Esophagus muscularis mucosa (tissue), 3 donors: ENCODE results near the gene PRKACG.

Experiments used
- EP300 ChIP-seq: sonication (generic); formaldehyde crosslinking; IDR thresholded peaks from one replicate; pipeline ENCODE4 v1.6.1; 2017; ENCODE audit warnings: antibody characterized with exemption
- TF ChIP-seq, protein P1 (sequence below), 3 experiments: fragments of 200-600 bp in 2 of 3; fragments of 450-650 bp in 1 of 3; sonication (generic) in 2 of 3; IDR thresholded peaks; one replicate each; pipeline ENCODE4 v1.5.1; 2017 to 2019; ENCODE audit warnings: antibody characterized with exemption in 3 of 3, mild to moderate bottlenecking in 2 of 3, moderate library complexity in 1 of 3

DNA sequence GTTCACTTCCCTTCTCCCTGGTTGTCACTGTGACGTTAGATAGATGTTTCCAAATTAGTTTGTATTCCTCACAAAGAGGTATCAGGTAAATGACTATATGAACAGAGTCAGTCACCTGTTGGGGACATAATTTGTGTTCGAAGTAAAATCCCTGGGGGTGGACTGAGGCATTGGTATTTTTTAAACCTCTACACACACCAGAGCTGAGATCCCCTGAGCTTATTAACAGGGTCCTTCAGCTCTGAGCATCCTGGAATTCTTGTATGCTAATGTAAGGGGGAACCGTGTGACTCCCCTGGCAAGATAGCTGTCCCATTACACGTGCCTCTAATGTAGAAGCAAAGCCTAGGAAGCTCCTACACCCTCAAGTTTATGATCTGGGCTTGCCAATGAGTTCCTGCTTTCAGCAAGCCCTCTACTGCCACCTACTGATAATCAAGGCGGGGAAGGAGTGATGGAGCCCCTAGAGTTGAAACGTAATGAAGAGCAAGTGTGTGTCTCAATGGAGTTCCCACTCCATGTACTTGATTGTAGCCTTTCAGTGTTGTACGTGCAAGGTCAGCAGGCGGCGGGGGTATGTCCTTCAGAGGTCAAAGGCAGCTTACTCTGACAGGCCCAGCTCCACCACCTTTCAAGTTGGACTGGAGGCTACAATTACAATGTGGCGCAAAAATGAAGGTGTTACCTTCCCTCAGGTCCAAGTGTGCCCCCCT lies 14.4 kb downstream of the PRKACG start:
- TF ChIP-seq, protein P1, sequence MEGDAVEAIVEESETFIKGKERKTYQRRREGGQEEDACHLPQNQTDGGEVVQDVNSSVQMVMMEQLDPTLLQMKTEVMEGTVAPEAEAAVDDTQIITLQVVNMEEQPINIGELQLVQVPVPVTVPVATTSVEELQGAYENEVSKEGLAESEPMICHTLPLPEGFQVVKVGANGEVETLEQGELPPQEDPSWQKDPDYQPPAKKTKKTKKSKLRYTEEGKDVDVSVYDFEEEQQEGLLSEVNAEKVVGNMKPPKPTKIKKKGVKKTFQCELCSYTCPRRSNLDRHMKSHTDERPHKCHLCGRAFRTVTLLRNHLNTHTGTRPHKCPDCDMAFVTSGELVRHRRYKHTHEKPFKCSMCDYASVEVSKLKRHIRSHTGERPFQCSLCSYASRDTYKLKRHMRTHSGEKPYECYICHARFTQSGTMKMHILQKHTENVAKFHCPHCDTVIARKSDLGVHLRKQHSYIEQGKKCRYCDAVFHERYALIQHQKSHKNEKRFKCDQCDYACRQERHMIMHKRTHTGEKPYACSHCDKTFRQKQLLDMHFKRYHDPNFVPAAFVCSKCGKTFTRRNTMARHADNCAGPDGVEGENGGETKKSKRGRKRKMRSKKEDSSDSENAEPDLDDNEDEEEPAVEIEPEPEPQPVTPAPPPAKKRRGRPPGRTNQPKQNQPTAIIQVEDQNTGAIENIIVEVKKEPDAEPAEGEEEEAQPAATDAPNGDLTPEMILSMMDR (IDR thresholded peaks at IDR 0.05) = peak; percentile 63 to 77 (median 68)
- no peak for TF ChIP-seq EP300
